ENCODE results near the gene KRT86. TPM values are rescaled to one million over a fixed set of nuclear protein-coding genes. Genes with fewer than 3 reads are reported as not detected.

KRT86 gene
- polyA plus RNA-seq, 1 of the 3 experiments (the other 2 are of a cell fraction) = 0.56 TPM

DNA sequence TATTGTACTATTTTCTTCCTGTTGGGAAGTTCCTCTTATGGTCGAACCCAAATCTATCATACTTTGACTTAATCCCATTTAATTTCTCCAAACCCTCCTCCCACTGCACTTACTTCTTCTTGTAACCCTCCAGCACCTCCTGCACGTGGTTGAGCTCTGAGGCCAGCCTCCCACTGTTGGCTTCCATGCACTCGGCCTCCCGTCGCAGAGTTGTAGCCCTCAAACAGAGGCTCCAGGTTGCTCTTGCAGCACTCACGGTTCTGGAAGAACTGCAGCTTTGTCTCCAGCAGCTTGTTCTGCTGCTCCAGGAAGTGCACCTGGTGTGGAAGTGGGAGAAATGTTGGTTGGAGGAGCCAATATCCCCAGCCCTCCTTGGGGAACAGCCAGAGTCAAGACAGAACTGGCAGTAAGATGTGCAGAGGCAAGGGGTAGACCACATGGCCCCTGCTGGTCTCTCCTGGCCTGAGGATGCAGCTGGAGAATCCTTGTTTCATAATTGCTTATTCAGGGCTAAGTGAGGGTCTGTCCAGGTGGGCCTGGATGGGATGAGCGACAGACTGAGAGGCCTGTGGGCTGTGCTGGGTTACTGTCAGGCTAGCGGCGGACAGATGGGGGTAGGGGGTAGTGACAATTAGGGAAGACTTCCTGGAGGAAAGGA, 18.4 kb upstream of the KRT86 start:
- TF ChIP-seq GATA2 (CRISPR knock-in tag; IDR thresholded peaks at IDR 0.05) (no peak), RFX5 (IDR thresholded peaks at IDR 0.05; ENCODE audit: low read length) (no peak), EZH2phosphoT487 (IDR thresholded peaks at IDR 0.05; ENCODE audit: borderline replicate concordance, low read depth) (no peak), ELF1 (IDR thresholded peaks at IDR 0.05) (no peak), CHD2 (IDR thresholded peaks at IDR 0.05; ENCODE audit: low read length, partially characterized antibody) (no peak)
- TF ChIP-seq, protein P1, sequence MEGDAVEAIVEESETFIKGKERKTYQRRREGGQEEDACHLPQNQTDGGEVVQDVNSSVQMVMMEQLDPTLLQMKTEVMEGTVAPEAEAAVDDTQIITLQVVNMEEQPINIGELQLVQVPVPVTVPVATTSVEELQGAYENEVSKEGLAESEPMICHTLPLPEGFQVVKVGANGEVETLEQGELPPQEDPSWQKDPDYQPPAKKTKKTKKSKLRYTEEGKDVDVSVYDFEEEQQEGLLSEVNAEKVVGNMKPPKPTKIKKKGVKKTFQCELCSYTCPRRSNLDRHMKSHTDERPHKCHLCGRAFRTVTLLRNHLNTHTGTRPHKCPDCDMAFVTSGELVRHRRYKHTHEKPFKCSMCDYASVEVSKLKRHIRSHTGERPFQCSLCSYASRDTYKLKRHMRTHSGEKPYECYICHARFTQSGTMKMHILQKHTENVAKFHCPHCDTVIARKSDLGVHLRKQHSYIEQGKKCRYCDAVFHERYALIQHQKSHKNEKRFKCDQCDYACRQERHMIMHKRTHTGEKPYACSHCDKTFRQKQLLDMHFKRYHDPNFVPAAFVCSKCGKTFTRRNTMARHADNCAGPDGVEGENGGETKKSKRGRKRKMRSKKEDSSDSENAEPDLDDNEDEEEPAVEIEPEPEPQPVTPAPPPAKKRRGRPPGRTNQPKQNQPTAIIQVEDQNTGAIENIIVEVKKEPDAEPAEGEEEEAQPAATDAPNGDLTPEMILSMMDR (IDR thresholded peaks at IDR 0.05) = no peak
- TF ChIP-seq, protein P2, sequence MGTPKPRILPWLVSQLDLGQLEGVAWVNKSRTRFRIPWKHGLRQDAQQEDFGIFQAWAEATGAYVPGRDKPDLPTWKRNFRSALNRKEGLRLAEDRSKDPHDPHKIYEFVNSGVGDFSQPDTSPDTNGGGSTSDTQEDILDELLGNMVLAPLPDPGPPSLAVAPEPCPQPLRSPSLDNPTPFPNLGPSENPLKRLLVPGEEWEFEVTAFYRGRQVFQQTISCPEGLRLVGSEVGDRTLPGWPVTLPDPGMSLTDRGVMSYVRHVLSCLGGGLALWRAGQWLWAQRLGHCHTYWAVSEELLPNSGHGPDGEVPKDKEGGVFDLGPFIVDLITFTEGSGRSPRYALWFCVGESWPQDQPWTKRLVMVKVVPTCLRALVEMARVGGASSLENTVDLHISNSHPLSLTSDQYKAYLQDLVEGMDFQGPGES (IDR thresholded peaks at IDR 0.05; ENCODE audit: low read depth, low read length) = no peak
- TF ChIP-seq, protein P3, sequence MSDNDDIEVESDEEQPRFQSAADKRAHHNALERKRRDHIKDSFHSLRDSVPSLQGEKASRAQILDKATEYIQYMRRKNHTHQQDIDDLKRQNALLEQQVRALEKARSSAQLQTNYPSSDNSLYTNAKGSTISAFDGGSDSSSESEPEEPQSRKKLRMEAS (IDR thresholded peaks at IDR 0.05; ENCODE audit: low read depth) = no peak
- 88% methylated on average over 9 of the region's 9 CpGs for WGBS (ENCODE audit: low lambda C conversion rate)
- no peak for DNase-seq
- Histone ChIP-seq H3K9me2 (no peaks in the 10 kb centered on the region), H3F3A (replicated peaks; ENCODE audit: insufficient read depth) (peaks cover 10% of the 10 kb centered on the region), H3K9ac (no peak overlapping the region), H3K27me3 (ENCODE audit: insufficient read depth) (no peaks in the 10 kb centered on the region), H3K4me3 (ENCODE audit: low read depth in 2 of 2, low read length in 1 of 2) (no peak overlapping the region), H3K4me1 (ENCODE audit: control insufficient read depth in 1 of 2, insufficient read depth in 2 of 2, low read depth in 1 of 2, low read length in 1 of 2) (peaks cover 3 to 10% of the 10 kb centered on the region in 2 experiments; a peak in 3 of 4 replicates), H4K20me1 (ENCODE audit: insufficient read depth) (no peaks in the 10 kb centered on the region), H3K9me3 (no peaks in the 10 kb centered on the region), H3K27ac (ENCODE audit: low read depth in 2 of 2, low read length in 1 of 2) (no peak overlapping the region), H3K79me2 (ENCODE audit: insufficient read depth) (no peaks in the 10 kb centered on the region), H2AFZ (ENCODE audit: low read depth) (no peak overlapping the region), H3K36me3 (replicated peaks in 1 of 2; ENCODE audit: control insufficient read depth in 1 of 2, insufficient read depth in 2 of 2, low read length in 1 of 2) (no peaks in the 10 kb centered on the region), H3K4me2 (no peak overlapping the region)
- CTCF ChIA-PET = interaction anchor here (1.0 to 6.8 kb wide), 8 partner anchors 11 to 70 kb away, joined by 4 to 42 read pairs (median 4); no protein-coding TSS in a partner anchor
- POLR2A ChIA-PET = no interaction called here

DNA sequence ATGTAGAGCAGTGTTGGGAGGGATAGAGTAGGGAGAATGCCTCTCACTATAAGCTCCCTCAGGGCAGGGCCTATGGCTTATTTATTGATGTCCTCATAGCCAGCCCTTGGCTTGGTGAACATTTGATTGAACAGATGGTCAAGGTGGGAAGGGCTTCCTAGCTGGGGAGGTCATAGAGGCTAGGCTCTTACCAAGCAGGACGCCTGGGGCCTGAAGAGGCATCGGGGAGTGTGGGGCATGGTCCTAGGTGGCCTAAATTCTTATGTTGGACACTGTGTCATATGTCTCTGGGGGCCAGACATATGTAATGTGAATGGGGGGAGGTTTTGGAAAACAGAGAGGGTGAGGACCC, 17.9 kb upstream of the KRT86 start:
- Histone ChIP-seq H3K9me3 (no peaks in the 10 kb centered on the region), H3K4me3 (ENCODE audit: low read depth in 2 of 2, low read length in 1 of 2) (no peak overlapping the region), H3K9ac (no peak overlapping the region), H2AFZ (ENCODE audit: low read depth) (no peak overlapping the region), H3K9me2 (no peaks in the 10 kb centered on the region), H3K36me3 (replicated peaks in 1 of 2; ENCODE audit: control insufficient read depth in 1 of 2, insufficient read depth in 2 of 2, low read length in 1 of 2) (no peaks in the 10 kb centered on the region), H3K4me2 (no peak overlapping the region), H3K27me3 (ENCODE audit: insufficient read depth) (no peaks in the 10 kb centered on the region), H3K27ac (ENCODE audit: low read depth in 2 of 2, low read length in 1 of 2) (no peak overlapping the region), H3K79me2 (ENCODE audit: insufficient read depth) (no peaks in the 10 kb centered on the region), H3F3A (replicated peaks; ENCODE audit: insufficient read depth) (peaks cover 7% of the 10 kb centered on the region), H4K20me1 (ENCODE audit: insufficient read depth) (no peaks in the 10 kb centered on the region), H3K4me1 (ENCODE audit: control insufficient read depth in 1 of 2, insufficient read depth in 2 of 2, low read depth in 1 of 2, low read length in 1 of 2) (peaks cover 3 to 15% of the 10 kb centered on the region in 2 experiments; a peak in 3 of 4 replicates)
- ChIA-PET CTCF (interaction anchor here (1.0 to 6.8 kb wide), 7 partner anchors 11 to 70 kb away, joined by 3 to 42 read pairs (median 4); no protein-coding TSS in a partner anchor), POLR2A (no interaction called here)
- no peak for DNase-seq
- TF ChIP-seq ELF1 (IDR thresholded peaks at IDR 0.05) (no peak), TAF1 (IDR thresholded peaks at IDR 0.05; ENCODE audit: borderline replicate concordance, low read depth, low read length) (no peak), RCOR1 (IDR thresholded peaks at IDR 0.05; ENCODE audit: low read length) (no peak), POLR2AphosphoS5 (IDR thresholded peaks at IDR 0.05; ENCODE audit: low read depth, low read length) (no peak), MXI1 (IDR thresholded peaks at IDR 0.05; ENCODE audit: low read depth, low read length) (no peak), FOXJ3 (CRISPR knock-in tag; IDR thresholded peaks at IDR 0.05) (no peak), FOSL2 (IDR thresholded peaks at IDR 0.05; ENCODE audit: borderline replicate concordance, low read depth) (no peak), YY1 (IDR thresholded peaks at IDR 0.05; ENCODE audit: low read depth) (no peak)
- TF ChIP-seq, protein P4, sequence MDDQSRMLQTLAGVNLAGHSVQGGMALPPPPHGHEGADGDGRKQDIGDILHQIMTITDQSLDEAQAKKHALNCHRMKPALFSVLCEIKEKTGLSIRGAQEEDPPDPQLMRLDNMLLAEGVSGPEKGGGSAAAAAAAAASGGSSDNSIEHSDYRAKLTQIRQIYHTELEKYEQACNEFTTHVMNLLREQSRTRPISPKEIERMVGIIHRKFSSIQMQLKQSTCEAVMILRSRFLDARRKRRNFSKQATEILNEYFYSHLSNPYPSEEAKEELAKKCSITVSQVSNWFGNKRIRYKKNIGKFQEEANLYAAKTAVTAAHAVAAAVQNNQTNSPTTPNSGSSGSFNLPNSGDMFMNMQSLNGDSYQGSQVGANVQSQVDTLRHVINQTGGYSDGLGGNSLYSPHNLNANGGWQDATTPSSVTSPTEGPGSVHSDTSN (IDR thresholded peaks at IDR 0.05) = no peak
- TF ChIP-seq, protein P5, sequence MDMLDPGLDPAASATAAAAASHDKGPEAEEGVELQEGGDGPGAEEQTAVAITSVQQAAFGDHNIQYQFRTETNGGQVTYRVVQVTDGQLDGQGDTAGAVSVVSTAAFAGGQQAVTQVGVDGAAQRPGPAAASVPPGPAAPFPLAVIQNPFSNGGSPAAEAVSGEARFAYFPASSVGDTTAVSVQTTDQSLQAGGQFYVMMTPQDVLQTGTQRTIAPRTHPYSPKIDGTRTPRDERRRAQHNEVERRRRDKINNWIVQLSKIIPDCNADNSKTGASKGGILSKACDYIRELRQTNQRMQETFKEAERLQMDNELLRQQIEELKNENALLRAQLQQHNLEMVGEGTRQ (IDR thresholded peaks at IDR 0.05; ENCODE audit: borderline replicate concordance, low read depth, low read length) = no peak
- TF ChIP-seq, protein P6, sequence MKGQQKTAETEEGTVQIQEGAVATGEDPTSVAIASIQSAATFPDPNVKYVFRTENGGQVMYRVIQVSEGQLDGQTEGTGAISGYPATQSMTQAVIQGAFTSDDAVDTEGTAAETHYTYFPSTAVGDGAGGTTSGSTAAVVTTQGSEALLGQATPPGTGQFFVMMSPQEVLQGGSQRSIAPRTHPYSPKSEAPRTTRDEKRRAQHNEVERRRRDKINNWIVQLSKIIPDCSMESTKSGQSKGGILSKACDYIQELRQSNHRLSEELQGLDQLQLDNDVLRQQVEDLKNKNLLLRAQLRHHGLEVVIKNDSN (IDR thresholded peaks at IDR 0.05; ENCODE audit: borderline replicate concordance, low read depth) = no peak
- 70% methylated on average over 2 of the region's 2 CpGs for WGBS (ENCODE audit: low lambda C conversion rate)
